Measurements from ENCODE around the gene GGA3. TPM values are rescaled to one million over a fixed set of nuclear protein-coding genes. Genes with fewer than 3 reads are reported as not detected.
"Not testable (repeated sequence)": the region's sequence is repeated elsewhere in the genome, so short reads cannot be mapped to it uniquely, and the experiment has no call there.

The GGA3 gene
- polyA plus RNA-seq, 5 donors = 37.2 to 45.7 (median 39.9) TPM

DNA sequence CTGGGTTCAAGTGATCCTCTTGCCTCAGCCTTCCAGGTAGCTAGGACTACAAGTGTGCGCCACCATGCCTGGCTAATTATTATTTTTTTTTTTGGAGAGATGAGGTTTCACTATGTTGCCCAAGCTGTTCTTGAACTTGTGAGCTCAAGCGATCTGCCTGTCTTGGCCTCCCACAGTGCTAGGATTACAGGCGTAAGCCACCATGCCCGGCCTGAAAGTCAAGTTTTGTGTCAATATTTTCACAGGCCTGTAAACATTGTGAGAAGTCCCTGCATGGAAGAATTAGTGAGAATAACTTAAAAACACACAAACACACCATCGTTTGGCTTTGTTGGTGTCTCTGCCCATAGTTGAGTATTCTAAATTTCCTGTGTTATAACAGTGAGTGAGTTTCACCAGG is 33.7 kb downstream of the GGA3 start:
- DNase-seq = no peak

- DNase-seq = no peak
Measured at GRCh38 chr17:75225016-75225415, 36.4 kb downstream of the GGA3 start.

- DNase-seq = no peak
Measured at GRCh38 chr17:75219815-75220214, 41.6 kb downstream of the GGA3 start.

DNA sequence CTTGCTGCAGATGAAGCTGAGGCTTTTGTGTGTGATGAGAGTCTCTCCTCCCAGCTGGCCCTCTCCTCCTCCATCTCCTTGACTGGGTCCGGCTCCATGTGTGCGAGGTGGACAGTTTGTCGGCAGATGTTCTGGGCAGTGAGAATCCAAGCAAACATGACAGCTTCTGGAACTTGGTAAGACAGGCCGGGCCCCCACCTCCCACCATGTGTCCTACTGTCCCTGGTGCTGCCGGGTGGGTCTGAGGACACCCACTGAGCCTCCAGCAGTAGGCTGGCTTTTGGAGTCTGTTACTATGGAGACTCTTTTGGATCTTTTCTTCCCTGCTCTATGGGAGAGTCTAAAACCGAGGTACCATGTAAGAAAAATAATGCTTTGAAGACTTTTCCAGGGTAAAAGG is 43.3 kb downstream of the GGA3 start:
- no peak for DNase-seq

- no peak for DNase-seq
Measured at GRCh38 chr17:75209061-75209460, 52.3 kb downstream of the GGA3 start.

- no peak for DNase-seq
Measured at GRCh38 chr17:75208161-75208560, 53.2 kb downstream of the GGA3 start.

- DNase-seq = no peak
Measured at GRCh38 chr17:75207760-75208159, 53.6 kb downstream of the GGA3 start.

- DNase-seq = not testable (repeated sequence)
Measured at GRCh38 chr17:75207050-75207407, 54.4 kb downstream of the GGA3 start.

DNA sequence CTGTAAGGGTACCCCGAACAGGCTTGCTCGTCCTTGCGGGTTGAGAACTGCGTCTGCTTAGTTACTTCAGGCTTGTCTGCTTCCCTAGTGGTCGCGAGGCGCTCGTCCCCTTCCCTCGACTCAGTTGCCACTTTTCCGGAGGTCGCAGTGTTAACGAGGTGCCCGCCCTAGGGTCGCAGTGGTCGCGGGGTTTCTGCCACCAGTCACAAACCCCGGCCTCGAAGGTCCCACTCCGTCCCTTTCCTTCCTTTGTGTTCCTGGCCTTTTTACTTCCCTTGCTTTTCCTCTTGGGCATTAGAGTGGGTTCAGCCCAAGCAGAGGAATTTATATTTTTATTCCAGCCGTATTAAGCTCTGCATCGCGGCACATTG is 55.6 kb downstream of the GGA3 start:
- DNase-seq = no peak

DNA sequence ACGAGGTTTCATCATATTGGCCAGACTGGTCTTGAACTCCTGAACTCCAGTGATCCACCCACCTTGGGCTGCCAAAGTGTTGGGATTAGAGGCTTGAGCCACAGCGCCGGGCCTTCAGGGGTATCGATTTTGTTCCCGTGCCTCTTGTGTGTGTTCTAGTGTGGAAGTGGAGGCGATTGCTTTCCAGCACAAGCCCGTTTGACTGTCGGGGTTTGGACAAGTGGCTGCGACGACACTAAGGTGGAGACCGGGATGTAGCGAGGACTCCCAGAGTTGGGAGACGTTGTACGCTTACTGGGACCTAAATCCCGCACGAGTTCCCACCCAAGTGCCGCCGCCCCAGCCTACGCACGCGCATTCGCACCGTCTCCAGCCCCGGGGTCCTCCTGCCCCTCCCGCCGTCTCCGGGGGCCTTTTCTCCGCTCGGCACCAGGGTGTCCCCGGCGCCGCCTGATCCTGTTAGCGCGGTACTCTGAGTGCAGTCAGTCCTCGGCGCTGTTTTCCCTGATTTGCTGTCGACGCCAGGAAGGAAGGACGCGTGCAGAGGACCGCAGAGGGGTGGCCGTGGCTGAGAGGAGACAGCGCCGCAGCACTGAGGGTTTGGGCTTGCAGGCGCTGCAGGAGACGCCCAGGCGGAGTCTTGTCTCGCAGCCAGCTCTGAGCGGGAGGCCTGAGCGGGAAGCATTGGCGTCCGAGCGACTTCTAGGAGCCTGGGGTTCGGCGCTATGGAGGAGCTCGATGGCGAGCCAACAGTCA is 56.2 kb downstream of the GGA3 start, which contains the start of gene NUP85:
Gene NUP85, plus strand, starts transcription at position 643 of the 756 bp plus-strand sequence. Its CDS starts 83 bp downstream, at position 726.
- peak; percentile 95 to 96 for DNase-seq

GRCh38 chr17:75199886-75200618 is 61.4 kb downstream of the GGA3 start:
- no peak for DNase-seq

DNA sequence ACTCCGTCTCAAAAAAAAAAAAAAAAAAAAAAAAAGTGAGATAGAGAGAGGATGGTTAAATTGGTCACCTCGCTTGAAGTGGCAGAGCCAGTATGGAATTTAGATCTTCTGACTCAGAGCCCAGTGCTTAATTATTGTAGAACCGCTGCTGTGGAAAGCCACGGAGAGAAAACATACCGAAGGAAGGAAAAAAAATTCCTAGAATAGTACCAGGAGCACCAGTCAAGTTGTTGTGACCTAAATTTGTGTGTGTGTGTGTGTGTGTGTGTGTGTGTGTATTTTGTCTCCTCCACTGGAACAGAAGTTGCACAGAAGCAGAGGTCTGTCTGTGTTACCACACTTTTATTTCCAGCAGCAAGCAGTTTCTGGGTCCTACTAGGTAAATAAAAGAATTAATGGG is 66.5 kb downstream of the GGA3 start:
- DNase-seq = no peak

- no peak for DNase-seq
Measured at GRCh38 chr17:75191584-75191983, 69.8 kb downstream of the GGA3 start.

- DNase-seq = no peak
Measured at GRCh38 chr17:75188614-75189013, 72.8 kb downstream of the GGA3 start.

Other genes starting within 250 kb of the GGA3 start
- 10 to 100 TPM; 20.5 to 28.2 (median 24.6) TPM for gene MRPL58, start 248.9 kb downstream of the GGA3 start, polyA plus RNA-seq (ENCODE audit: insufficient read depth in 1 of 5, insufficient read length in 5 of 5, low replicate concordance in 1 of 5)
- gene ATP5PD, start 214.6 kb downstream of the GGA3 start, polyA plus RNA-seq (ENCODE audit: insufficient read depth in 1 of 5, insufficient read length in 5 of 5, low replicate concordance in 1 of 5) = 100 to 1,000 TPM; 200 to 252 (median 213) TPM
- 10 to 100 TPM; 25.0 to 29.1 (median 28.6) TPM for gene KCTD2, start 214.4 kb downstream of the GGA3 start, polyA plus RNA-seq (ENCODE audit: insufficient read depth in 1 of 5, insufficient read length in 5 of 5, low replicate concordance in 1 of 5)
- 10 to 100 TPM; 16.1 to 26.8 (median 23.3) TPM for gene SLC16A5, start 173.7 kb downstream of the GGA3 start, polyA plus RNA-seq (ENCODE audit: insufficient read depth in 1 of 5, insufficient read length in 5 of 5, low replicate concordance in 1 of 5)
- 10 to 100 TPM; 11.7 to 17.2 (median 15.1) TPM for gene ARMC7, start 151.6 kb downstream of the GGA3 start, polyA plus RNA-seq (ENCODE audit: insufficient read depth in 1 of 5, insufficient read length in 5 of 5, low replicate concordance in 1 of 5)
- gene NT5C, start 129.9 kb downstream of the GGA3 start, polyA plus RNA-seq (ENCODE audit: insufficient read depth in 1 of 5, insufficient read length in 5 of 5, low replicate concordance in 1 of 5) = 10 to 100 TPM; 42.4 to 63.3 (median 46.6) TPM
- gene JPT1, start 107.1 kb downstream of the GGA3 start, polyA plus RNA-seq (ENCODE audit: insufficient read depth in 1 of 5, insufficient read length in 5 of 5, low replicate concordance in 1 of 5) = 100 to 1,000 TPM in 1 of 5 donors, 10 to 100 TPM in 4; 73.5 to 103 (median 83.6) TPM
- 100 to 1,000 TPM; 666 to 791 (median 727) TPM for gene SUMO2, start 78.6 kb downstream of the GGA3 start, polyA plus RNA-seq (ENCODE audit: insufficient read depth in 1 of 5, insufficient read length in 5 of 5, low replicate concordance in 1 of 5)
- 10 to 100 TPM; 66.5 to 86.1 (median 79.5) TPM for gene NUP85, start 55.9 kb downstream of the GGA3 start, polyA plus RNA-seq (ENCODE audit: insufficient read depth in 1 of 5, insufficient read length in 5 of 5, low replicate concordance in 1 of 5)
- 10 to 100 TPM; 59.8 to 71.3 (median 64.5) TPM for gene MRPS7, start 273 bp upstream of the GGA3 start, polyA plus RNA-seq (ENCODE audit: insufficient read depth in 1 of 5, insufficient read length in 5 of 5, low replicate concordance in 1 of 5)
- 10 to 100 TPM; 14.7 to 17.2 (median 15.5) TPM for gene MIF4GD, start 9.6 kb upstream of the GGA3 start, polyA plus RNA-seq (ENCODE audit: insufficient read depth in 1 of 5, insufficient read length in 5 of 5, low replicate concordance in 1 of 5)
- gene SLC25A19, start 27.8 kb upstream of the GGA3 start, polyA plus RNA-seq (ENCODE audit: insufficient read depth in 1 of 5, insufficient read length in 5 of 5, low replicate concordance in 1 of 5) = 1 to 10 TPM; 5.5 to 8.2 (median 7.6) TPM
- gene GRB2, start 144.1 kb upstream of the GGA3 start, polyA plus RNA-seq (ENCODE audit: insufficient read depth in 1 of 5, insufficient read length in 5 of 5, low replicate concordance in 1 of 5) = 10 to 100 TPM; 75.3 to 92.2 (median 83.5) TPM
- gene TMEM94, start 195.0 kb upstream of the GGA3 start, polyA plus RNA-seq (ENCODE audit: insufficient read depth in 1 of 5, insufficient read length in 5 of 5, low replicate concordance in 1 of 5) = 10 to 100 TPM; 62.5 to 96.8 (median 77.0) TPM

All from right lung (tissue), 5 donors.